HuH-7 (cell line): ENCODE measurements around the gene CEACAM19.
A peak's percentile ranks its signal among the peaks of the same experiment; 100 is the strongest.
"Not testable (repeated sequence)": the region's sequence is repeated elsewhere in the genome, so short reads cannot be mapped to it uniquely, and the experiment has no call there.

Experiments used
- DNase-seq: peaks from one replicate; pipeline ENCODE4 v3.0.0; 2011; ENCODE audit warnings: low spot score

CEACAM19 gene, protein sequence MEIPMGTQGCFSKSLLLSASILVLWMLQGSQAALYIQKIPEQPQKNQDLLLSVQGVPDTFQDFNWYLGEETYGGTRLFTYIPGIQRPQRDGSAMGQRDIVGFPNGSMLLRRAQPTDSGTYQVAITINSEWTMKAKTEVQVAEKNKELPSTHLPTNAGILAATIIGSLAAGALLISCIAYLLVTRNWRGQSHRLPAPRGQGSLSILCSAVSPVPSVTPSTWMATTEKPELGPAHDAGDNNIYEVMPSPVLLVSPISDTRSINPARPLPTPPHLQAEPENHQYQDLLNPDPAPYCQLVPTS

DNA sequence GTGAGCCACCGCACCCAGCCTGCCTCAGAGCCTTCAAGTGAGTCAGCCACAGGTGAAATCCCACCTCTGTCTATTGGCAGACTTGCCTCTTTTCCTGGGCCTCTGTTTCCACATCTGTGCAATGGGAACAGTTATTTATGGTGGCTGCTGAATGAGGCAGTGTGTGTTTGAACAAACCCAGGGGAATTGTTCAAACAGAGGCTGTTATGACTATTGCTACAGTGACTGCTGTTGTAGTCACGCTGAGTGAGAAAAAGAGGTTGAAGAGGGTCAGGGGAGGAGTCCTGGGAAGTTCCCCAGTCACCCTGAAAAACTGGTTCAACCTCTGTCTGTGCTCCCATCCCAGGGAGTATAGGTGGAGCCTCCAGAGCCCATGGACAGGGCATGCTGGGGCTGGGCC, at the start of gene CEACAM19:
CEACAM19 (plus strand) TSS at position 83 of the 400 bp plus-strand sequence. CDS start 450 bp downstream, outside the sequence.
- DNase-seq, result no peak

DNA sequence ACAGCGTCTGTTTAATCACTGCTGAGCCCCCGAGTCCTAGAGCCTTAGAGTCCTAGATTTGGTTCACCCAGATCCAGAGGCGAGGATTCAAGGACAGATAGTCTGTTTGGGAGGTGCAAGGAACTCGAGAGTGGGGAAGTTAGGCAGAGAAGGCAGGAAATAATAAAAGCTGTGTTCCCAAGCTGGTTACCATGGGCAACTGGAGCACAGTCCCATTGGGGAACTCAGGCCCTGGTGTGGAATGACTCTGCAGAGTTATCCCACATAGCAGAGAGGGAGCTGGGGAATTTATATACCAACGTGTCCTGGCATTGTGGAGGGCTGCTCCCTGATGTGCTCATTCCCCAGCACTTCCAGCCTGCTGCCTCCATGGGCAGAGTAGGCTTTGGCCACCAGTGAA, 48.2 kb upstream of the CEACAM19 start:
- DNase-seq, result no peak

DNA sequence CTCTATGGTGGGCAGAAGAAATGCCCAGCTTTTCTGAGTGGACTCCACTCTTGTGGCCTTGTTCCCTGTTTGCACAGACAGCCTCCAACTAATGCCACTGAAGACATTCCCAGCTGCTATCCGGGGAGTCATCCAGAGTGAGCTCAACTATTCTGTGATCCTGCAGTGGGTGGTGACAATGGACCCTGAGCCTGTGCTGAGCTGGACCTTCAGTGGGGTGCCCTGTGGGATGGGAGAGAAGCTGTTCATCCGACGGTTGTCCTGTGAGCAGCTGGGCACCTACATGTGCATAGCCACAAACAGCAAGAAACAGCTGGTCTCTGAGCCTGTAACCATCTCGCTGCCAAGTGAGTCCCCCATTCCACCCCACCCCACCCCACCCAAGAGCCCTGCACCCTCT, 47.7 kb upstream of the CEACAM19 start:
- no peak for DNase-seq

DNA sequence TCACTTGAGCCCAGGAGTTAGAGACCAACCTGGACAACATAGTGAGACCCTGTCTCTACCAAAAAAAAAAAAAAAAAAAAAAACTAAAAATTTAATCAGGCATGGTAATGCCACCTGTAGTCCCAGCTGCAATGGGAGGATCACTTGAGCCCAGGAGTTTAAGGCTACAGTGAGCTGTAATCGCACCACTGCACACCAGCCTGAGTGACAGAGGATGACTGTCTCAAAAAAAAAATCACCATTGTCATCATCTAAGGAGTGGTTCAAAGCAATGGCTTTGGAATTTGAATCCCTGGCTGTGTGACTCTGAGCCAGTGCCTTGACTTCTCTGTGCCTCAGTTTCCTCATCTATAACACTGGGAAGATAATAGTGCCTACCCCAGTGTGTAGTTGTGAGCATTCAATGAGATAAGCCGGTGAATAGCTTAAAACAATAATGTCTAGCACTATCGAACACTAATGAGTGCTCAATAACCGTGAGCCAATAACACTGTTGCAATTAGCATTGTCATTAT, 46.4 kb upstream of the CEACAM19 start:
- no peak for DNase-seq

DNA sequence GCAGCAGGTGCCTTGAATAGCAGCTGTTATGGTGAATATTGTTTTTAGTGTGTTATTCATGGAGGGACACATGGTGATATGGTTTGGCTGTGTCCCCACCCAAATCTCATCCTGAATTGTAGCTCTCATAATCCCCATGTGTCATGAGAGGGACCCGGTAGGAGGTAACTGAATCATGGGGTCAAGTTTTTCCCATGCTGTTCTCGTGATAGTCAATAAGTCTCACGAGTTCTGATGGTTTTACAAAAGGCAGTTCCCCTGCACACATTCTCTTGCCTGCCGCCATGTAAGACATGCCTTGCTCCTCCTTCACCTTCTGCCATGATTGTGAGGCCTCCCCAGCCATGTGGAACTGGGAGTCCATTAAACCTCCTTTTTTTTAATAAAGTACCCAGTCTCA, 45.6 kb upstream of the CEACAM19 start:
- not testable (repeated sequence) for DNase-seq

DNA sequence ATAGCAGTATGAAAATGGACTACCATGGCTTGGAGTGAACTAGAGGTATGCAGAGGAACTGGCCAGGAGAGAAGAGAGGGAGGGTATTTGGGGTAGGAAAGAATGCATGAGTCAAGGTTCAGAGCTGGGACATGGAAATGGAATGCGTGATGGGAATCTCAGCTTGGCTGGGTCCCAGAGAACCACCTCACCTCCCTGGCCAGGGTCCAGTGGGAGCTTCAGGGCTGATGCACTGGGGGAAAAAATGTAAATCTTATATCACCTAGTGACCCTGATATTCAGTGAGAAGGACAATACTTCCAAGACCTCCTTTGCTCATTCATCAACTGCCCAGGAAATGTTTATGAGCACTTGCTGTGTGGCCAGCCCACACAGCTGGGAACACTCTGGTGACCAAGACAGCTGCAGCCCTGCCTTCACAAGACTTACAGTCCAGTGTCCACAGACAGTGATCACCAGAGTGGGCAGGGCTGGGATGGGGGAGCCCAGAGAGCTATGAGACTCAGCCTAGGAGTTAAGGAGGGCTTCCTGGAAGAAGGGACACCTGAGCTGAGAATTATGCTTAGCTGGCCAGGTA, 45.1 kb upstream of the CEACAM19 start:
- no peak for DNase-seq

DNA sequence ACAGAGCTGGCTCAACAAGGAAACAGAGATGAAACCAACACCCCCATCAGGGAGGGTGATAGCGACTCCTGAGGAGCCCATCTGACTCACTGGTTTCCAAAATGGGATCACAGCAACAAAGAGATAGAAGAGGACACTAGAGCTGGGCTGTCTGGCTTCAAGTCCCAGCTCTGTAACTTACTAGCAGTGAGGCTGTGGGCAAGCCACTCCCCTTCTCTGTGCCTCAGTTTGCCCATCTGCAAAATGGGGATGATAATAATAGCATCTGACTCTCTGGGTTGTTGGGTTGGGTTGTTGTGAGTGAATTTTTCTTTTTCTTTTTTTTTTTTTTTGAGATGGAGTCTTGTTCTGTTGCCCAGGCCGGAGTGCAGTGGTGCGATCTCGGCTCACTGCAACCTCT, 43.7 kb upstream of the CEACAM19 start:
- no peak for DNase-seq

DNA sequence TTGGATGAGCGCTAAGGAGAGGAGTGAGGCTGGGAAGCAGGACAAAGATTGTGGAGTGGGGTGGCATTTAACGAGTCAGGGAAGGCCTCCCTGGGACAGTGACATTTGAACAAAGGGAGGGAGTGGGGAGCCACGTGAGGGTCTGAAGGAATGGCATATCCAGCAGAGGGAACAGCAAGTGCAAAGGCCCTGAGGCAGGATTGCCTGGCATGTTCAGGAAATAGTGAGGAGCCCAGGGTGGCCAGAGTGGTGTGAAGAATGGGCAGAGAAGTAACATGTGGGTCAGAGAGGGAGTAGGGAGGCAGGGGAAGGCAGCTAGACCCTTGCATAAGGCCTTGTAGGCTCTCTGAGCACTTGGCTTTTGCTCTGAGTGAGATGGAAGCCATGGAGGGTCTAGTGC, 42.5 kb upstream of the CEACAM19 start:
- DNase-seq, result no peak

DNA sequence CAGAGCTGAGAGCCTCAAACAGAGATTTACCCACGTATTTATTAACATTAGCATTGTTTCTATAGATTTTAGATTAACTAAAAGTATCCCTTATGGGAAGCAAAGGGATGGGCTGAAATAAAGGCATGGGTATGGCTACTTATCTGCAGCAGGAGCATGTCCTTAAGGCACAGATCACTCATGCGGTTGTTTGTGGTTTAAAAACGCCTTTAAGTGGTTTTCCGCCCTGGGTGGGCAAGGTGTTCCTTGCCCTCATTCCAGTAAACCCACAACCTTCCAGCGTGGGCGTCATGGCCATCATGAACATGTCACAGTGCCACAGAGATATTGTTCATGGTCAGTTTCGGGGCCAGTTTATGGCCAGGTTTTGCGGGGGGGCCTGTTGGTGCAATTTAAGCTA, 39.7 kb upstream of the CEACAM19 start:
- DNase-seq, result not testable (repeated sequence)

DNA sequence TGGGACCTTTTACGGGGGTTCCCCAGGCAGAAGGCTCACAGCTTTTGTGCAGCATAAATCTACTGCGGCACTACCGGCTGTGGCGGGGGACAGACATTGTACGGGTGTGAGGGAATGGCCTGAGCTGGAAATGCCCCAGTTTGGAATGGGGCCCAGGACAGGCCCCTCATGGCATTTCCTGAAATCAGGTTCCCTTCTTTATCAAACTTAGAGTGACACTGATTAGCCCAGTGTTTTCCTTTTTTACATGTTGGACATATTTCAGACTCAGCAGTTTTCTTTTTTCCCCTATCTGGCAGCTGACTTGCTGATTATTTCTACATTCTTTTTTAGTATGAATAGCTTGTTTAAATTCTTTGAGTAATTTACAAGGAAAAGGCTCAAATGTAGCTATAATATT, 37.2 kb upstream of the CEACAM19 start:
- not testable (repeated sequence) for DNase-seq

DNA sequence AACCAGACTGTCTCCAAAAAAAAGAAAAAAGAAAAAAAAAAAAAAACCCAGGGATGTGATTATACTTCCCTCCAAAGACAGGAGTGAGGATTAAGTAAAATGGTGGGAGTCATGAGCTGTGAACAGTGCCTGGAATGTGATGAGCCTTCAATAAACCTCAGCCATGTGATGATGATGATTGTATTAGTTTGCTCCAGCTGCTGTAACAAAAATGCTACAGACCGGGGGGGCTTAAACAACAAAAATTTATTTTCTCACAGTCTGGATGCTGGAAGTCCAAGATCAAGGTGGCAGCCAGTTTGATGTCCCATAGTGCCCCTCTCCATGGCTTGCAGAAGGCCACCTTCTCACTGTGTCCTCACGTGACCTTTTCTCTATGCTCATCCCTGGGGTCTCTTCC, 36.5 kb upstream of the CEACAM19 start:
- DNase-seq, result no peak

DNA sequence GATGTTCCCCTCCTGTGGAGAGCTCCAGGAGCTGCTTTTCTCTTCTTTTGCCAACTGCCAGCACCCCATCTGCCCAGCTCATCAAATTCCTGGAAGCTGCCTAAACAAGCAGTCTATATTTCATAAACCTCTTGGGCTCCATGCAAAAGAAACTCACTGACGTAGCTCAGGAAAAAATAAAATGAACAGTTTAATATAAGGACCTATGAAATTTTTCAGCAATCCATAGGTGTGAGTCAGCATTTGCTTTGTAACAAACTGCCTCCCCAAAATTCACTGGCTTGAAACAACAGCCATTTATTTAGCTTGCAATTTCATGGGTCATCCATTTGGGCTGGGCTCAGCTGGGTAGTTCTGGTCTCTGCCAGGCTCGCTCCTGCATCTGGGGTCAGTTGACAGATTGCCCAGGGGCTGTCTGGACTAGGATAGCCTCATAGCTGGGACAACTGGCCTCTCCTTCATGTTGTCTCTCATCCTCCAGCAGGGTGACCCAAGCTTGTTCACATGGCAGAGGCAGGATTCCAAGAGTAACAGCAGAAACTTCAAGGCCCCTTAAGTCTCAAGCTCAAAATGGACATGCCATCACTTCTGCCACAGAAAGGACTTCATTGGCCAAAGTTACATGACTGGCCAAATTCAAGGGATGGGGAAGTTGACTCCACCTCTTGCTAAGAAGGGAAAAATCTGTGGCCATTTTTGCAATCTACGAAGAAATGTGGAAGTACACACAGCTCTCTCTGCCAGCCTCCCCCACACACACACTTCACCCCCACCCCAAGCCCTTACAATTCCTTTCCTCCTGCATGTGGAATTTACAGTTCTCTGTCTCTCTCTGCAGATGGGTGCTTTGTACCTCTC, 35.5 kb upstream of the CEACAM19 start:
- no peak for DNase-seq

DNA sequence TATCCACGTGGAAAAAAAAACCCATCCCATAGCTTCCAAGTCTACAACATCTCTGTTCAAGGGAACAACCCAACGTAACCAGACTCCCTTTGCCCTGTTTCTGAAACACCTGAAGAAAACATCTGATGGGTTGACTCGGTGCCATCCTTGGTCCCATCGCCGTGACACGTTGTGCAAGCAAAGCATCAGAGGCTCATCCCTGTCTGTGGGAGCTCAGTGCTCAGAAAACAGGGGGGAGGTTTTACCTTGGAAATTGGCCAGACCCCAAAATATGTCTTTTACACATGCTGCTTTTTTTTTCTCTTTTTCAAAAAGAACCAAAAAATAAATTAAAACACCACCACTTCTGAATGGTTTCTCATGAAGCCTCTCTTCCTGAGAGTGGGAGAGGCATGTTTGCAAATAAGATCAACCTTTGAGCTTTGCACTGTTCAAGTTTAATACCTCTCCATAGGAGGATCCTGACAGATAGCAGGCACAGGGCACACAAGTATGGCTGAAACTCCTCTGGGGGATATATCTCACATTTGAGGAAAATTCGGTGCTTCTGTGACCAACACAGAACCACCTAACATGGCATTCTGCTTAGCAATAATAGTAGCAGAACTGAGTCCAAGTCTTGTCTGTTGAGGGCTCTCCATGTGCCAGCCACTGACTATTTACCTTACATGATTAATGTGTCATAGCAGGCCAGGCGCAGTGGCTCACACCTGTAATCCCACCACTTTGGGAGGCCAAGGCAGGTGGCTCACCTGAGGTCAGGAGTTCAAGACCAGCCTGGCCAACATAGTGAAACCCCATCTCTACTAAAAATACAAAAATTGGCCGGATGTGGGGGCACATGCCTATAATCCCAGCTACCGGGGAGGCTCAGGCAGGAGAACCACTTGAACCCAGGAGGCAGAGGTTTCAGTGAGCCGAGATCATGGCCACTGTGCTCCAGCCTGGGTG, 34.6 kb upstream of the CEACAM19 start:
- peak; percentile 47 for DNase-seq

DNA sequence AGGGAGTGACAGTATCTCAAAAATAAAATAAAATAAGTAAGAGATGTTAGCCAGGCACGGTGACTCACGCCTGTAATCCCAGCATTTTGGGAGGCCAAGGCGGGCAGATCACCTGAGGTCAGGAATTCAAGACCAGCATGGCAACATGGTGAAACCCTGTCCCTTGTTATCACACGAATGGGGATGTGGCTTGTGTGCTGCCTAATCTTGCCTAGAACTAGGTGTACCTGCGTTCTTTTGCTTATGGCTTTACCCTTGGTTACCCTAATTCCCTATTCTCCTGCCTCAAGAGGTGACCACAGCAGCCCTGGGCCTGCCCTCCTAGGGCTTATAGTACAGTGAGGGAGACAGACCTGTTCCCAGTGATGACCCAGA, 33.9 kb upstream of the CEACAM19 start:
- no peak for DNase-seq

DNA sequence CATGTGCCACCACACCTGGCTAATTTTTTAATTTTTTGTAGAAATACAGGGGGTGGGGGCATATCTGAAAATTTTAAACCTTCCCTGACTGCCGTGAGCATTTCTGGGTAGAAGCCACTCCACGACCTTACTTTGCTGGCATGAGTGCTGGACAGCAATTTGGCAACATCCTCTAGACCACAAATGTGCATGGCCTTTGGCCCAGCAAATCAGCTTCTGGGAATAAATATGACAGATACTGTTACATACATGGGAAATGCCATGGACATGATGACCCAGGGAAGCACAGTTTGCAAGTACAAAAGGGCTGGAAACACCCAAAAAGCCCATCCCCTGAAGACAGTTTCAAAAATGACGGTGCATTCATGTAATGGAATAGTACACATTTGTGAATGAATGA, 30.8 kb upstream of the CEACAM19 start:
- DNase-seq, result no peak

DNA sequence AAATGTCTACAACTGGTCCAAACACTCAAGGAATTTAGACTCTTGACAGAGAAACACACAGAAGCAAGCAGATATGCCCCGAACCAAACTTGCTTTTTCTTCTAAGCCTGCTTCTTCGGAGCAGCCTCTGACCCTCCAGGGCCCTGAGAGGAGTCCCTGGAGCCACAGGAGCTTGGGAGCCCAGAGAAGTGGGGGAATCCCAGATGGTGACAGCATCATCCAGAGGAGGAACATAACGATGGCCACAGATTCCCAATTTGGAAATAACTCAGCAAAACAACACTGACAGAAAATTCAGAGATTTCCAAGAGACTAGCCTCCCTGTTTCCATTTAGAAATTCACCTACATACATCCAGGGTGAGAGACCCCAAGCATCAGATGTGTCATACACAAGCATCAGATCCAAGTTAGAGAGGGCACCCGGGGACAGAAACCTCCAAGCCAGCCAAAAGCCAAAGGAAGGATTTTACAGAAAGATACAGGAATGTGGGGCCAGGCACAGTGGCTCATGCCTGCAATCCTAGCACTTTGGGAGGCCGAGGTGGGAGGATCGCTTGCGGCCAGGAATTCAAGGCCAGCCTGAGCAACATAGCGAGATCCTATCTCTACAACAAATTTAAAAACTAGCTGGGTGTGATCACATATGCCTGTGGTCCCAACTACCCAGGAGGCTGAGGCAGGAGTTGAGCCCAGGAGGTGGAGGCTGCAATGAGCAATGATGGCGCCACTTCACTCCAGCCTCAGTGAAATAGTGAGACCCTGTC, 29.6 kb upstream of the CEACAM19 start:
- DNase-seq, result no peak

DNA sequence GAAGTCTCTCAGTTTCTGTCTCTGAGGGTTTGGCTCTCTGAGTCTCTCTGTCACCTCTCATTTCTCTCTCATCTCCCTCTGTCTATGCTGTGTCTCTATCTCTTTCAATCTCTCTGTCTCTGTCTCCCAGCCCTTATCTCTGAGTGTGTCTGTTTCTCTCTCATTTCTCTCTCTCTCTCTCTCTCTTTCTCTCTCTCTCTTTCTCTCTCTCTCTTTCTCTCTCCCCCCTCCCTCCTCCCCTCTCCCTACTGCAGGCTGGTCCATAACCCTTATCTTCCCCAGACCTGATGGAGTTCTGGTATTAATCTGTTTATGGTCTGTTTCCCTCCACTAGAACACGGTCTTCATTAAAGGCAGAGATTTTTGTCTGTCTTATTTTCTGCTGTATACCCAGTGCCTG, 28.9 kb upstream of the CEACAM19 start:
- DNase-seq, result no peak

DNA sequence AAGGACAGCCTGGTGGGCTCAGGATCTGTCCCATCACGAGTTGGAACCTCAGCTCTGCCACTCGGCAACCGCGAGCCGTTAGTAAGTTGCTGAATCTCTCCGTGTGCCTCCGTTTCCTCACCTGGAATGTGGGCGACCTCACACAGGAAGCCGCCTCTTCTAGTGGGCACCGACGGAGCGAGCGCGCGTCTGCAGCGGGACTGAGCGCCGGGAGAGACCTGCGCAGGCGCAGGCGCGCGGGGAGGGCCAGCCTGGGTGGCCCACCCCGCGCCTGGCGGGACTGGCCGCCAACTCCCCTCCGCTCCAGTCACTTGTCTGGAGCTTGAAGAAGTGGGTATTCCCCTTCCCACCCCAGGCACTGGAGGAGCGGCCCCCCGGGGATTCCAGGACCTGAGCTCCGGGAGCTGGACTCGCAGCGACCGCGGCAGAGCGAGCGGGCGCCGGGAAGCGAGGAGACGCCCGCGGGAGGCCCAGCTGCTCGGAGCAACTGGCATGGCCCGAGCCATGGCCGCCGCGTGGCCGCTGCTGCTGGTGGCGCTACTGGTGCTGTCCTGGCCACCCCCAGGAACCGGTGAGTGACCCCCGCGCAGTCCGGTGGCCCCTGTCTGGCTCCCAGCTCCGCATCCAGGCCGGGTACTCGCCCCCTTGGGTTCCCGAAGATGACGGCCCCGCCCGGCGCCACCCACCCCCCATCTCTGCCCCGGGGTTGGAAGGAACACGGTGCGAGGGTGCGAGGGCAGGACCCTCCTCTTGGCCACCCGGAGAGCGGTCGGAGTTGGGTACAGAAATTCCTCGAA, 27.5 kb upstream of the CEACAM19 start, which contains the start of gene PVR:
PVR (plus strand) TSS at position 306 of the 797 bp plus-strand sequence; CDS start at position 493, 187 bp downstream.
- peak; percentile 88 for DNase-seq

DNA sequence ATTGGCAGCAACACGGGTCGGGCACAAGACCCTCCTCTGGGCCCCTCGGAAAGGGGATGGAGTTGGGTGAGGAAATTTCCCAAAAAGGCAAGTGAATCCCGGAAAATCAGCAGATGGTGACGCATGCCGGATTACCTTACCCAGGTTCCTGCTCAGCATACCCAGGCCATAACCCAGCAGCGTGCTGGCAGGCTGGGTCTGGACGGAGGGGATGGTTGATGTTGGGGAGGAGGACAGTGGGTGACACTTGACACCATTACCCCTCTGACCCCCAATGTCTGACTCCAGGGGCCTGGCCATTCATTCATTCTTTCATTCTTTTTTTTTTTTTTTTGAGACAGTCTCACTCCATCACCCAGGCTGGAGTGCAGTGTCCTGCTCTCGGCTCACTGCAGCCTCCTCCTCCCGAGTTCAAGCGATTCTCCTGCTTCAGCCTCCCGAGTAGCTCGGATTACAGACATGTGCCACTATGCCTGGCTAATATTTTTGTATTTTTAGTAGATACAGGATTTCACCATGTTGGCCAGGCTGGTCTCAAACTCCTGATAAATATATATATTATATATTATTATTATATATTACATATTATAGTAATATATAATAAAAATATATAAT, 26.8 kb upstream of the CEACAM19 start:
- peak; percentile 64 for DNase-seq
